Neuronal stem cell (in vitro differentiated cells): ENCODE results near the gene PLCXD3.

Source experiments
- DNase-seq: peaks from one replicate; pipeline ENCODE4 v3.0.0-alpha.2; 2013; ENCODE audit warnings: low spot score
- H2AFZ ChIP-seq: one replicate; pipeline ENCODE4 v1.6.1; 2013; ENCODE audit warnings: mild to moderate bottlenecking, low read length, inconsistent platforms
- H2AK5ac ChIP-seq: 2 replicates; pipeline ENCODE4 v1.6.1; 2013; ENCODE audit warnings: low read depth, mild to moderate bottlenecking, inconsistent platforms, low read length, moderate library complexity, mixed read lengths
- H2BK120ac ChIP-seq: 2 replicates; pipeline ENCODE4 v1.6.1; 2013; ENCODE audit warnings: low read depth, mild to moderate bottlenecking, inconsistent platforms, low read length, moderate library complexity, mixed read lengths
- H2BK12ac ChIP-seq: one replicate; pipeline ENCODE4 v1.6.1; 2013; ENCODE audit warnings: low read length, inconsistent platforms
- H2BK15ac ChIP-seq: 2 replicates; pipeline ENCODE4 v1.6.1; 2013; ENCODE audit warnings: mild to moderate bottlenecking, low read length, inconsistent platforms, mixed read lengths
- H2BK5ac ChIP-seq: one replicate; pipeline ENCODE4 v1.6.1; 2013; ENCODE audit warnings: inconsistent platforms, mild to moderate bottlenecking, low read length, moderate library complexity
- H3K14ac ChIP-seq: one replicate; pipeline ENCODE4 v1.6.1; 2013; ENCODE audit warnings: low read length, inconsistent platforms
- H3K18ac ChIP-seq: 2 replicates; pipeline ENCODE4 v1.6.1; 2013; ENCODE audit warnings: low read length, inconsistent platforms
- H3K23ac ChIP-seq: 2 replicates; pipeline ENCODE4 v1.6.1; 2013; ENCODE audit warnings: low read depth, mild to moderate bottlenecking, mixed read lengths, low read length, inconsistent platforms; ENCODE audit not compliant: poor library complexity
- H3K27ac ChIP-seq: replicated peaks from 3 replicates; pipeline ENCODE4 v1.5.1; 2013; ENCODE audit warnings: low read length, inconsistent platforms
- H3K27me3 ChIP-seq, 3 experiments: 2 replicates each; pipeline ENCODE4 v1.6.1; 2013; ENCODE audit warnings: low read length in 3 of 3, mild to moderate bottlenecking in 2 of 3, inconsistent platforms in 1 of 3, low read depth in 1 of 3, mixed read lengths in 1 of 3, moderate library complexity in 1 of 3; ENCODE audit not compliant: control insufficient read depth in 3 of 3, insufficient read depth in 3 of 3
- H3K36me3 ChIP-seq, 2 donors: replicated peaks in 1 of 2; 2 replicates each; pipeline ENCODE4 v1.6.1; 2013; ENCODE audit warnings: low read length in 2 of 2; ENCODE audit not compliant: control insufficient read depth in 2 of 2, insufficient read depth in 2 of 2
- H3K4ac ChIP-seq: 2 replicates; pipeline ENCODE4 v1.6.1; 2013; ENCODE audit warnings: inconsistent platforms, mild to moderate bottlenecking, low read length, moderate library complexity
- H3K4me1 ChIP-seq, 2 donors: 1 replicate in 1 of 2; 2 replicates in 1 of 2; pipeline ENCODE4 v1.6.1; 2013; ENCODE audit warnings: low read length in 2 of 2, low read depth in 1 of 2; ENCODE audit not compliant: control insufficient read depth in 2 of 2, insufficient read depth in 1 of 2
- H3K4me2 ChIP-seq: one replicate; pipeline ENCODE4 v1.6.1; 2013; ENCODE audit warnings: mild to moderate bottlenecking, low read length, inconsistent platforms; ENCODE audit not compliant: insufficient read depth, poor library complexity, severe bottlenecking
- H3K4me3 ChIP-seq, 2 donors: 2 replicates each; pipeline ENCODE4 v1.5.1; 2013; ENCODE audit warnings: low read length in 2 of 2, mild to moderate bottlenecking in 2 of 2, inconsistent platforms in 1 of 2, moderate library complexity in 1 of 2
- H3K79me1 ChIP-seq: one replicate; pipeline ENCODE4 v1.6.1; 2013; ENCODE audit warnings: low read depth, mild to moderate bottlenecking, inconsistent platforms, low read length, moderate library complexity
- H3K9ac ChIP-seq: one replicate; pipeline ENCODE4 v1.6.1; 2013; ENCODE audit warnings: mild to moderate bottlenecking, low read depth, low read length, inconsistent platforms; ENCODE audit not compliant: poor library complexity
- H3K9me3 ChIP-seq, 2 donors: replicated peaks in 1 of 2; 2 replicates each; pipeline versions ENCODE3 to v1.6.1; 2013; ENCODE audit warnings: low read length in 2 of 2, mild to moderate bottlenecking in 2 of 2, inconsistent platforms in 1 of 2, low read depth in 1 of 2, mixed read lengths in 1 of 2, moderate library complexity in 1 of 2; ENCODE audit not compliant: control insufficient read depth in 2 of 2, insufficient read depth in 1 of 2
- H4K8ac ChIP-seq: one replicate; pipeline ENCODE4 v1.6.1; 2013; ENCODE audit warnings: low read depth, mild to moderate bottlenecking, inconsistent platforms, low read length, moderate library complexity
- H4K91ac ChIP-seq: one replicate; pipeline ENCODE4 v1.6.1; 2013; ENCODE audit warnings: low read length, low read depth, mild to moderate bottlenecking, inconsistent platforms; ENCODE audit not compliant: poor library complexity
- WGBS, 2 donors: extraction: QIAGEN DNeasy Blood & Tissue Kit; methylation state at CpG; one replicate each; pipeline ENCODE4 v1.1.7; 2013; ENCODE audit warnings: missing lambda C conversion rate in 2 of 2, mixed read lengths in 1 of 2; ENCODE audit not compliant: insufficient read length in 2 of 2, insufficient replicate concordance in 1 of 2; ENCODE audit errors: extremely low coverage in 2 of 2; 5-methylcytosine and 5-hydroxymethylcytosine counted together

The PLCXD3 gene

GRCh38 chr5:41339339-41339738 is 171.1 kb downstream of the PLCXD3 start:
- H3K23ac ChIP-seq: no peak overlapping the region
- DNase-seq: no peak
- H2BK5ac ChIP-seq: no peak overlapping the region

GRCh38 chr5:41338136-41338675 is 172.2 kb downstream of the PLCXD3 start:
- WGBS, 2 donors: no CpG with 5 or more reads among the region's 2 CpGs
- H2AFZ ChIP-seq: no peak overlapping the region

More at GRCh38 chr5:41339339-41339738, 171.1 kb downstream of the PLCXD3 start:
- H4K8ac ChIP-seq: no peak overlapping the region
- H3K4me2 ChIP-seq: no peak overlapping the region
- no peak overlapping the region for H3K4ac ChIP-seq
- H3K27me3 ChIP-seq: no peaks in the 10 kb centered on the region
- no peaks in the 10 kb centered on the region for H3K9me3 ChIP-seq
- H3K27ac ChIP-seq: no peak overlapping the region
- H3K36me3 ChIP-seq: no peaks in the 10 kb centered on the region
- no peak overlapping the region for H4K91ac ChIP-seq
- H2AK5ac ChIP-seq: no peak overlapping the region
- no peak overlapping the region for H3K14ac ChIP-seq
- H2BK12ac ChIP-seq: no peak overlapping the region
- no peak overlapping the region for H2AFZ ChIP-seq
- H3K79me1 ChIP-seq: no peaks in the 10 kb centered on the region
- H3K4me3 ChIP-seq: no peak overlapping the region
- no CpG with 5 or more reads among the region's 1 CpG for WGBS, 2 donors
- no peak overlapping the region for H3K9ac ChIP-seq
- no peak overlapping the region for H3K18ac ChIP-seq
- peaks cover 1 to 12% of the 10 kb centered on the region in 2 donors for H3K4me1 ChIP-seq
- H2BK120ac ChIP-seq: no peak overlapping the region
- no peak overlapping the region for H2BK15ac ChIP-seq

GRCh38 chr5:41337724-41338123 is 172.7 kb downstream of the PLCXD3 start:
- DNase-seq: no peak
- Histone ChIP-seq H3K4me3 (no peak overlapping the region), H3K23ac (no peak overlapping the region), H4K8ac (no peak overlapping the region), H3K14ac (no peak overlapping the region), H3K18ac (no peak overlapping the region), H3K36me3 (no peaks in the 10 kb centered on the region), H2BK12ac (no peak overlapping the region), H2BK5ac (no peak overlapping the region), H2BK15ac (no peak overlapping the region), H2AK5ac (no peak overlapping the region), H3K4ac (no peak overlapping the region), H4K91ac (no peak overlapping the region), H3K9ac (no peak overlapping the region), H2BK120ac (no peak overlapping the region), H2AFZ (no peak overlapping the region), H3K79me1 (no peaks in the 10 kb centered on the region), H3K4me1 (peaks cover 1 to 15% of the 10 kb centered on the region in 2 donors), H3K9me3 (no peaks in the 10 kb centered on the region), H3K4me2 (no peak overlapping the region), H3K27ac (no peak overlapping the region), H3K27me3 (no peaks in the 10 kb centered on the region)

More at GRCh38 chr5:41338136-41338675, 172.2 kb downstream of the PLCXD3 start:
- H3K79me1 ChIP-seq: no peaks in the 10 kb centered on the region
- peaks cover 1 to 15% of the 10 kb centered on the region in 2 donors for H3K4me1 ChIP-seq
- H2BK15ac ChIP-seq: no peak overlapping the region
- no peak overlapping the region for H3K9ac ChIP-seq
- H2BK120ac ChIP-seq: no peak overlapping the region
- H3K4me3 ChIP-seq: no peak overlapping the region
- H3K4ac ChIP-seq: no peak overlapping the region
- H2AK5ac ChIP-seq: no peak overlapping the region
- no peaks in the 10 kb centered on the region for H3K27me3 ChIP-seq
- H3K18ac ChIP-seq: no peak overlapping the region
- no peak overlapping the region for H2BK5ac ChIP-seq
- H4K8ac ChIP-seq: no peak overlapping the region
- no peak overlapping the region for H3K23ac ChIP-seq
- no peak overlapping the region for H3K27ac ChIP-seq
- no peak for DNase-seq
- H2BK12ac ChIP-seq: no peak overlapping the region
- H3K9me3 ChIP-seq: no peaks in the 10 kb centered on the region
- H3K36me3 ChIP-seq: no peaks in the 10 kb centered on the region
- H3K14ac ChIP-seq: no peak overlapping the region
- no peak overlapping the region for H3K4me2 ChIP-seq
- H4K91ac ChIP-seq: no peak overlapping the region

GRCh38 chr5:41337216-41337615 is 173.2 kb downstream of the PLCXD3 start:
- DNase-seq: no peak
- Histone ChIP-seq H4K8ac (no peak overlapping the region), H3K14ac (no peak overlapping the region), H3K4me3 (no peak overlapping the region), H2BK12ac (no peak overlapping the region), H3K4me2 (no peak overlapping the region), H3K79me1 (no peaks in the 10 kb centered on the region), H3K4ac (no peak overlapping the region), H3K9ac (no peak overlapping the region), H2BK5ac (no peak overlapping the region), H3K18ac (no peak overlapping the region), H3K36me3 (no peaks in the 10 kb centered on the region), H2AK5ac (no peak overlapping the region), H3K27ac (no peak overlapping the region), H2BK15ac (no peak overlapping the region), H3K4me1 (peaks cover 1 to 15% of the 10 kb centered on the region in 2 donors), H2AFZ (peak overlapping the region; percentile 56), H3K9me3 (no peaks in the 10 kb centered on the region), H3K27me3 (no peaks in the 10 kb centered on the region), H2BK120ac (no peak overlapping the region), H3K23ac (no peak overlapping the region), H4K91ac (no peak overlapping the region)
